ENCODE measurements around the gene POGK. TPM values are rescaled to one million over a fixed set of nuclear protein-coding genes. Genes with fewer than 3 reads are reported as not detected.

POGK gene
- total RNA-seq, 1 experiment from 2014 or later = 47.7 TPM

GRCh38 chr1:166875302-166875733, 36.0 kb downstream of the POGK start:
- Histone ChIP-seq H3K18ac (ENCODE audit: insufficient read length, low read depth, low read length) (no peak overlapping the region), H3K4ac (ENCODE audit: low read depth, low read length) (no peak overlapping the region), H3K23me2 (ENCODE audit: insufficient read length, low read depth, low read length, poor library complexity, severe bottlenecking) (peaks cover 7% of the 10 kb centered on the region), H3K27me3 (ENCODE audit: insufficient read depth, low read length) (no peaks in the 10 kb centered on the region), H3K79me1 (ENCODE audit: insufficient read depth, low read depth, low read length, poor library complexity, severe bottlenecking) (peaks cover 8% of the 10 kb centered on the region), H3K4me1 (ENCODE audit: insufficient read depth, low read length) (peaks cover 2% of the 10 kb centered on the region; the same call in 1 of the 2 replicates), H3K9me3 (ENCODE audit: control insufficient read depth, low read depth, low read length) (no peaks in the 10 kb centered on the region), H2BK15ac (ENCODE audit: low read depth, low read length) (no peak overlapping the region), H4K91ac (ENCODE audit: insufficient read length, low read depth, low read length) (no peak overlapping the region), H4K8ac (replicated peaks; ENCODE audit: insufficient read length, low read depth, low read length) (no peak overlapping the region), H4K5ac (ENCODE audit: insufficient read length, low read depth, low read length) (no peak overlapping the region), H3K4me2 (ENCODE audit: insufficient read depth, insufficient read length, low read length) (peak overlapping the region; percentile 77), H2BK12ac (ENCODE audit: insufficient read length, low read depth, low read length) (no peak overlapping the region), H3K56ac (ENCODE audit: insufficient read length, low read depth, low read length) (no peak overlapping the region), H3K23ac (ENCODE audit: insufficient read length, low read depth, low read length) (no peak overlapping the region), H3T11ph (ENCODE audit: low read length) (no peak overlapping the region), H4K20me1 (ENCODE audit: control insufficient read depth, insufficient read depth, insufficient read length) (no peaks in the 10 kb centered on the region), H3K79me2 (ENCODE audit: insufficient read depth, low read length) (peaks cover 17% of the 10 kb centered on the region; the same call in 1 of the 2 replicates), H2AK5ac (ENCODE audit: insufficient read length, low read length) (no peak overlapping the region), H2BK120ac (ENCODE audit: low read depth, low read length, poor library complexity, severe bottlenecking) (no peak overlapping the region), H2AFZ (ENCODE audit: low read length) (no peak overlapping the region), H3K27ac (ENCODE audit: insufficient read length, low read depth, low read length) (no peak overlapping the region), H3K9ac (ENCODE audit: extremely low read depth, insufficient read length, low read length) (peak overlapping the region; percentile 88), H3K14ac (ENCODE audit: insufficient read depth, low read length) (no peak overlapping the region), H2BK20ac (ENCODE audit: low read depth, low read length, poor library complexity, severe bottlenecking) (no peak overlapping the region), H2BK5ac (ENCODE audit: insufficient read length, low read length) (no peak overlapping the region)
- Mint-ChIP-seq H3K4me3 (peak overlapping the region; percentile 97), H3K36me3 (ENCODE audit: insufficient read depth in 1 of 3, low read depth in 3 of 3) (peaks cover 5 to 10% (median 8%) of the 10 kb centered on the region in 3 experiments; a peak in 4 of 7 replicates), H3K9me3 (peaks cover 5 to 6% of the 10 kb centered on the region in 2 experiments; a peak in 3 of 5 replicates), H3K27ac (peak overlapping the region; percentile 75 to 82 (median 79); a peak in 4 of 7 replicates), H3K4me1 (peaks cover 24 to 27% of the 10 kb centered on the region in 2 experiments), H3K27me3 (ENCODE audit: low read depth) (0 out of 2 replicates have a peak, but pooled peaks cover 1% of the 10 kb centered on the region)
- WGBS (ENCODE audit: extremely low coverage, insufficient read length, low lambda C conversion rate) = no CpG with 5 or more reads among the region's 8 CpGs
- no peak for TF ChIP-seq CTCF (conservative IDR thresholded peaks at IDR 0.05)
- DNase-seq = no peak
